HepG2 (cell line): Measurements from ENCODE around the gene GPC3.

ENCODE experiments used
- ATF1 ChIP-seq: IDR thresholded peaks from 2 replicates; pipeline ENCODE4 v1.6.1; 2016; ENCODE audit warnings: mild to moderate bottlenecking, control low read depth
- CTCF ChIP-seq: sonication (generic); formaldehyde crosslinking; IDR thresholded peaks from 2 replicates; pipeline ENCODE4 v1.5.0; 2020; ENCODE audit warnings: mild to moderate bottlenecking, missing genetic modification reagents, moderate library complexity
- MYNN ChIP-seq: sonication (generic); formaldehyde crosslinking; IDR thresholded peaks from 2 replicates; pipeline ENCODE4 v1.4.0; 2020; ENCODE audit warnings: mild to moderate bottlenecking, low read depth, missing genetic modification reagents
- PCBP1 ChIP-seq: fragments of 200-400 bp; formaldehyde crosslinking; IDR thresholded peaks from 2 replicates; pipeline ENCODE4 v1.6.1; 2017; ENCODE audit warnings: mild to moderate bottlenecking, low read depth, low read length, borderline replicate concordance
- SP4 ChIP-seq: sonication (generic); formaldehyde crosslinking; IDR thresholded peaks from 2 replicates; pipeline ENCODE4 v1.8.1; 2023; ENCODE audit warnings: mild to moderate bottlenecking, missing genetic modification reagents
- TAF1 ChIP-seq: sonication (generic); formaldehyde crosslinking; IDR thresholded peaks from 2 replicates; pipeline ENCODE4 v1.4.0; 2020; ENCODE audit warnings: missing genetic modification reagents
- TCF12 ChIP-seq, 2 experiments: fragments of 450-650 bp in 1 of 2; sonication (generic) in 1 of 2; formaldehyde crosslinking in 1 of 2; IDR thresholded peaks; 2 replicates each; pipeline versions ENCODE4 v1.6.1 to v1.8.0; 2017 to 2022; ENCODE audit warnings: antibody characterized with exemption in 1 of 2, mild to moderate bottlenecking in 1 of 2, missing genetic modification reagents in 1 of 2, moderate library complexity in 1 of 2
- WIZ ChIP-seq: sonication (generic); formaldehyde crosslinking; IDR thresholded peaks from 2 replicates; pipeline ENCODE4 v1.5.1; 2020; ENCODE audit warnings: mild to moderate bottlenecking, missing genetic modification reagents
- ZBTB8A ChIP-seq: sonication (generic); formaldehyde crosslinking; IDR thresholded peaks from 2 replicates; pipeline ENCODE4 v1.4.0; 2020; ENCODE audit warnings: mild to moderate bottlenecking, low read depth, missing genetic modification reagents, borderline replicate concordance
- ZNF274 ChIP-seq: sonication (generic); formaldehyde crosslinking; IDR thresholded peaks from 2 replicates; pipeline ENCODE4 v1.5.1; 2020; ENCODE audit warnings: mild to moderate bottlenecking, missing genetic modification reagents
- ZNF431 ChIP-seq: sonication (generic); formaldehyde crosslinking; IDR thresholded peaks from 2 replicates; pipeline ENCODE4 v1.9.0; 2022; ENCODE audit warnings: missing genetic modification reagents, low read depth, mild to moderate bottlenecking, borderline replicate concordance
- ZNF776 ChIP-seq: sonication (generic); formaldehyde crosslinking; IDR thresholded peaks from 2 replicates; pipeline ENCODE4 v1.4.0; 2020; ENCODE audit warnings: mild to moderate bottlenecking, missing genetic modification reagents

- no peak for TF ChIP-seq CTCF (CRISPR knock-in tag)
- TF ChIP-seq ZBTB8A (CRISPR knock-in tag) = no peak
- TF ChIP-seq PCBP1 = no peak
- TF ChIP-seq TAF1 (CRISPR knock-in tag) = no peak
- no peak for TF ChIP-seq SP4
- TF ChIP-seq ZNF776 = no peak
- no peak for TF ChIP-seq ATF1 (CRISPR knock-in tag)
- no peak for TF ChIP-seq ZNF274 (CRISPR knock-in tag)
- TF ChIP-seq WIZ (CRISPR knock-in tag) = no peak
- no peak for TF ChIP-seq MYNN (CRISPR knock-in tag)
- TF ChIP-seq TCF12 (IDR thresholded peaks at IDR 0.05) = no peak
- no peak for TF ChIP-seq TCF12 (CRISPR knock-in tag; IDR thresholded peaks at IDR 0.05)
- no peak for TF ChIP-seq ZNF431 (CRISPR knock-in tag)
Measured at GRCh38 chrX:133939655-133940302, 45.6 kb downstream of the GPC3 start.
